VCaP (cell line): ENCODE data around the gene TNS4.

Experiments used
- H3K27ac ChIP-seq: fragments of 450-650 bp; 2 replicates; pipeline ENCODE4 v1.5.1; 2017
- TF ChIP-seq, protein P1 (sequence below): fragments of 450-650 bp; conservative IDR thresholded peaks from 2 replicates; pipeline ENCODE4 v1.5.1; 2017; ENCODE audit warnings: mild to moderate bottlenecking, moderate library complexity

The TNS4 gene

GRCh38 chr17:40471846-40472732, 29.3 kb downstream of the TNS4 start:
- no peak overlapping the region for H3K27ac ChIP-seq
- TF ChIP-seq, protein P1, sequence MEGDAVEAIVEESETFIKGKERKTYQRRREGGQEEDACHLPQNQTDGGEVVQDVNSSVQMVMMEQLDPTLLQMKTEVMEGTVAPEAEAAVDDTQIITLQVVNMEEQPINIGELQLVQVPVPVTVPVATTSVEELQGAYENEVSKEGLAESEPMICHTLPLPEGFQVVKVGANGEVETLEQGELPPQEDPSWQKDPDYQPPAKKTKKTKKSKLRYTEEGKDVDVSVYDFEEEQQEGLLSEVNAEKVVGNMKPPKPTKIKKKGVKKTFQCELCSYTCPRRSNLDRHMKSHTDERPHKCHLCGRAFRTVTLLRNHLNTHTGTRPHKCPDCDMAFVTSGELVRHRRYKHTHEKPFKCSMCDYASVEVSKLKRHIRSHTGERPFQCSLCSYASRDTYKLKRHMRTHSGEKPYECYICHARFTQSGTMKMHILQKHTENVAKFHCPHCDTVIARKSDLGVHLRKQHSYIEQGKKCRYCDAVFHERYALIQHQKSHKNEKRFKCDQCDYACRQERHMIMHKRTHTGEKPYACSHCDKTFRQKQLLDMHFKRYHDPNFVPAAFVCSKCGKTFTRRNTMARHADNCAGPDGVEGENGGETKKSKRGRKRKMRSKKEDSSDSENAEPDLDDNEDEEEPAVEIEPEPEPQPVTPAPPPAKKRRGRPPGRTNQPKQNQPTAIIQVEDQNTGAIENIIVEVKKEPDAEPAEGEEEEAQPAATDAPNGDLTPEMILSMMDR, result no peak

DNA sequence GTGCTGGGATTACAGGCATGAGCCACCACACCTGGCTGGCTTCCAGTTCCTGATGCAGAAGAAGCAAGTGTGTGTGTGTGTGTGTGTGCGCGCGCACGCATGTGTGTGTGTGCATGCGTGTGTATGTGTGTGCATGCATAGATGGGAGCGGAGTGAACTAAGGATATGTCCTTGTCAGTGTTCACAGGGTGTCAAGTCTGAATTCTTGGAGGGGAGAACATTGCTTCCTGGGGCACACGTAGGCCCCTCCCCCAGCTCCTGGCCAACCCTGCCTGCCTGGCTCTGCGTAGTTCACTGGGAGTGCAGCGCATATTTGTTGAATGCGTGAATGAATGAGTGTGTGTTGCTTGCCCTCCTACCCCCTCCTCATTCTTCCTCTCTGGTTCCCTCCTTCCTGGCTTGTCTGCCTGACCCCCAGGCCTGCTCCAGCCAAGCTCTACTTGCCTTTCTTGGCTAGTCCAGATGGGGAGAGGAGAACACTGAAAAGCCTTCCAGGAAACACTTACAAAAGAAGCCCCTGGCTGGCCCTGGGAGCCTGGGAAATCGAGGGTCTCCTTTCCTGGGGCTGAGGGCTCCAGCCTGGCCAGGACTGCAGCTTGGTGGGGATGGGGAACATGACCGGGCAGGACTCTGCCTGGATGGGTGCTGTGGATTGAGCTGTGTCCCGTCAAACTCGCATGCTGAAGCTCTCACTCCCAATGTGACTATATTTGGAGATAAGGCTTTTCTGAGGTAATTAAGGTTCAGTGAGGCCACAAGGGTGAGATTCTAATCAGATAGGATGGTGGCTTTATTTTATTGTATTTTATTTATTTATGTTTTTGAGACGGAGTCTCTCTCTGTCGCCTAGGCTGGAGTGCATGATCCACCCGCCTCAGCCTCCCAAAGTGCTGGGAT, 30.2 kb downstream of the TNS4 start:
- H3K27ac ChIP-seq, result no peak overlapping the region
- TF ChIP-seq, protein P1, result no peak

GRCh38 chr17:40469805-40470675, 31.4 kb downstream of the TNS4 start:
- H3K27ac ChIP-seq, result no peak overlapping the region
- TF ChIP-seq, protein P1, result no peak

DNA sequence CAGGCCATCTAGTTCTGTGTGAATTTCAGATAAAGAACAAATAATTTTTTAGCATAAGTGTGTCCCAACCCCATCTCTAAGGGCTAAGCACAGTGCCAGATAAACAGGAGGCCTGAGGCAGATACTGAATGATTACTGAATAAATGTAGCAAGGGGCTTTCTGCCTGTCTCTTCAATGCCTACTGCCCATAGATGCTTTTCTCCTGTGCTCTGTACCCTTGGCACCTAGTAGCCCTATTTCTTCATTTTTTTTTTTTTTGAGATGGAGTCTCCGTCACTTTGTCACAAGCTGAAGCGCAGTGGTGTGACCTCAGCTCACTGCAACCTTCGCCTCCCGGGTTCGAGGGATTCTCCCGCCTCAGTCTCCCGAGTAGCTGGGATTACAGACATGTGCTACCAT, 32.9 kb downstream of the TNS4 start:
- TF ChIP-seq, protein P1, result no peak

GRCh38 chr17:40467281-40467867, 34.0 kb downstream of the TNS4 start:
- TF ChIP-seq, protein P1, result no peak

More for the DNA sequence above, 32.9 kb downstream of the TNS4 start:
- no peak overlapping the region for H3K27ac ChIP-seq

GRCh38 chr17:40466298-40466971, 35.0 kb downstream of the TNS4 start:
- TF ChIP-seq, protein P1, result no peak
- H3K27ac ChIP-seq, result no peak overlapping the region

More at GRCh38 chr17:40467281-40467867, 34.0 kb downstream of the TNS4 start:
- H3K27ac ChIP-seq, result no peak overlapping the region
